ENCODE measurements around the gene ARHGAP4. TPM values are rescaled to one million over a fixed set of nuclear protein-coding genes. Genes with fewer than 3 reads are reported as not detected.

Gene ARHGAP4
- total RNA-seq, 1 experiment from 2014 or later = 1.9 TPM

GRCh38 chrX:153963546-153963945 is 37.5 kb upstream of the ARHGAP4 start:
- no peak for DNase-seq (ENCODE audit: low read depth)

DNA sequence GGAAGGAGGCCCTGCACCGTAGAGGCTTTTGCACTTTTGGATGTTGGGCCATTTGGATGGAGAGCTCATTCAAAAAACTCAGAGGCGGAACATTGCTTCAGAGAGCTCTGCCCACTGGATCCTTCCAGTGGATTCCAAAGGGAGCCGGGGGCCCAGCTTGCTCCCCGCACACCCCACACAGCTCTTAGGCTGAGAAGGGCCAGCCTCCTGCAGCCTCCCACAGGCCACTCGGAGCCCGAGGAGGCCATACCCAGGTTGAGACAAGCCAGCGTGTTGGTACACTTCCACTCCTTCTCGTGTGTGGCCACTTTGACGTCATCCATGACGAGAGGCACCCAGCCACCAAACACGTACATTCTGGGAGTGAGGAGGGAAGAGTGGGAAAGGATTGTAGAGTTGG is 35.2 kb upstream of the ARHGAP4 start:
- DNase-seq (ENCODE audit: low read depth) = no peak

DNA sequence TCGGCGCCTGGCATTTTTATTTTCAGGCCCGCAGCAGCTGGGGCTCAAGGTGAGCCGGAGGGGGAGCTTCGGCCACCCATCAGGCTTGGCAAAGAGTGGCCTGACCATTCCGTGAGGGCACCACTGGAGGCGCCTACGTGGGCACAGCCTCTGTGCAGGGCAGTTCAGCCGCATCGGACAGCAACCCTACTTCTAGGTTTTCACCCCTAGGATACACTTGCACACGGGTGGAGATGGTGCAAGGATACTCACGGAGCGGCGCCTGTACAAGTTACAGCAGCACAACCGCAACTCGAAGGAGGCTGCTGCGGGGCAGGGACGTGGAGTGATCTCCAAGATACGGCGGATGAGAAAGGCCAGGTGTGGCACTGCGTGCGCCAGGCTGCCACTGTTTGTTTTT is 34.7 kb upstream of the ARHGAP4 start:
- no peak for DNase-seq (ENCODE audit: low read depth)

- DNase-seq (ENCODE audit: low read depth) = no peak
Measured at GRCh38 chrX:153960077-153960476, 34.0 kb upstream of the ARHGAP4 start.

DNA sequence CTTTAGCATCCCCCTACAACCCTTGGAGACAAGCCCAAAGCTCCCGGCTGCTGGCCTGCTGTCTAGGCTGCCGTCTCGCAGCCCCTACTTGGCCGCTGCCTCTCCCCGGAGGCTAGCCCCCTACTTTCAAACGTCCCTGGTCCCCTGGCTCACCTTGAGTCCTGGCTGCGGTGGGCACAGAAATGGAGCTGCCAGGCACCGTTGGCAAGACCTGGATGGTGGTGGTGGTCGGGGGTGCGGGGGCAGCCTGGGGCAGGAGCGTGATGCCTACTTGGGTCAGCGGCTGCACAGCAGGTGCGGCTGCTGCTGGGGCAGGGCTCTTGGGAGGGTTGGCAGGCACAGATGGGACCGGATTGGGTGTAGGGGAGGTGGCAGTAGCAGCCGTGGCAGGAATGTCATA is 33.6 kb upstream of the ARHGAP4 start:
- DNase-seq (ENCODE audit: low read depth) = no peak

GRCh38 chrX:153958605-153959004 is 32.5 kb upstream of the ARHGAP4 start:
- DNase-seq (ENCODE audit: low read depth) = no peak

DNA sequence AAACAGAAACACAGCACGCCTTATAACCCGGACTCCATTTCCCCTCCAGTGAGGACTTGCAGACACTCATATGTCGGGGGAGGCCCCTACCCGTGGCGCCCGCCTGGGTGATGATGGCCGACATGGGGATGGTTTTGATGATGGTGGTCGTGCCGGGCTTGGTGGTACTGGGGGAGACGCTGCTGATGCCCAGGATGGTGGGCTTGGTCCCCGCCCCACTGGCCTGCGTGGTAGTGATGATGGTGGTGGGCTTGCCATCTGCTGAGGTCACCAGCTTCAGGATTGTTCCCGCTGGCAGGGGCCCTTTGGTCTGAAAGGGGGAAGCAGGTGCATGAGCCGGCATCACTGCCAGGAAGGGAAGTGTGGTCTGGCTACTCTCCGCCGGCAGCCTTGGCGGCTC is 31.2 kb upstream of the ARHGAP4 start:
- no peak for DNase-seq (ENCODE audit: low read depth)

GRCh38 chrX:153956044-153956907 is 30.2 kb upstream of the ARHGAP4 start:
- DNase-seq (ENCODE audit: low read depth) = no peak

GRCh38 chrX:153955228-153955732 is 29.2 kb upstream of the ARHGAP4 start:
- no peak for DNase-seq (ENCODE audit: low read depth)

DNA sequence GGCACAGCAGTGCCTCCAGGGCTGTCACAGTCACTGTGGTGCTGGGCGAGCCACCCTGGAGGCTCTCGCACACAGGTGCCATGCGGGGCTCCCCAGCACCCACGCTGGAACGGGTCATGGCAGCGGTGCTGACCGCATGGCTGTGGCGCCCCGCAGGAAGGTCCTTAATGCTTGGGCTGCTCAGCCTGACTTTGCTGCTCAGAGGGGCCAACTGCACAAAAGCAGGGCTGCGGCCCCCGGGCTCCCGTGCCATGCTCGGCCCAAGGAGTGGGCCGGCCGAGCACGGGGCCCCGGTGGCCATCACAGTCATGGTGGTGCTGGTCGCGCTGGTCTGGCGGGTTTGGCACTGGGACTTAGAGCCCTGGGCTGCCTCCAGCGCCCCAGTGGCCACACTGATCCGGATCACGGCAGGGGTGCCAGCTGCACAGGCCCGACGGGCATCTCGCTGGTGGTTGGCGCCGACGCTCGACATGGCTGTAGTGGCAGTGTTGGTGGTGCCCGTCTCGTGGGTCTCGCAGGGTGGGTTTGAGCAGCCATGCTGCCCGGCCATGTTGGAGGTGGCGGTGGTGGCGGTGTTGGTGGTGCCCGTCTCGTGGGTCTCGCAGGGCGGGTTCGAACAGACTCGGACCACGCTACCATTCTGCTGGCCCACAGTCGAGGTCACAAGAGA is 28.6 kb upstream of the ARHGAP4 start:
- no peak for DNase-seq (ENCODE audit: low read depth)

GRCh38 chrX:153953892-153954557 is 28.0 kb upstream of the ARHGAP4 start:
- DNase-seq (ENCODE audit: low read depth) = no peak

GRCh38 chrX:153953342-153953830 is 27.3 kb upstream of the ARHGAP4 start:
- peak; percentile 36 for DNase-seq (ENCODE audit: low read depth)

GRCh38 chrX:153952373-153953026 is 26.4 kb upstream of the ARHGAP4 start:
- DNase-seq (ENCODE audit: low read depth) = no peak

DNA sequence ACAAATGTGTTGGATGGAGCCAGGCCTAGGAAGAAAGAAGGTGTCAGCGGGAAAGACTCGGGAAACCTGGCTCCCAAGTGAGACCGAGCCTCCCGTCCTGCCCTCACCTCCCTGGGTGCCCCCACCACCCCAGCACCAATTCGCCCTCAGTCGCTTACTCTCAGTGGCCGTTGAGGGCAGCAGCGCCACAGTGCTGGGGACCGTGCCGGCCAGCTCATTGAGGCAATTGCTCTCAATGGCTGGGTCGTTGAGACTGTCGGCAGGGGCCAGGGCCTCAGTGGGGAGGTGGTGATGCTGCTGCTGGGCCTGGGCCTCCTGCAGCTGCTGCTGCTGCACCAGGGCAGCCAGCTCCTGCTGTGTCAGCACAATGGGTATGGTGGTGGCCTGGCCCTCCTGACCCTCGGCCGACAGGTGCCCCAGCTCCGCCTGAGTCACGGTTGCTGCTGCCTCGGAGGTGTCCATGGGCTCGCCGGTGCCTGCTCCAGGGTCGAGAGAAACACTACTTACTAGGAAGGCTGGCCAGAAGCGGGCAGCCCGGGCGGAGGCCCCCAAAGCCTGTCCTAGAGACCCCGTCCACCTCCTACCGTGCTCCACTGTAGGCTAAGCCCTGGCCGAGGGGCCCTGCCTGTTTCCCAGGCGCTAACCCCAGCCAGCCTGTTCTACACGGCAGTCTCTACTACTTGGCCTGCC is 25.8 kb upstream of the ARHGAP4 start:
- no peak for DNase-seq (ENCODE audit: low read depth)

DNA sequence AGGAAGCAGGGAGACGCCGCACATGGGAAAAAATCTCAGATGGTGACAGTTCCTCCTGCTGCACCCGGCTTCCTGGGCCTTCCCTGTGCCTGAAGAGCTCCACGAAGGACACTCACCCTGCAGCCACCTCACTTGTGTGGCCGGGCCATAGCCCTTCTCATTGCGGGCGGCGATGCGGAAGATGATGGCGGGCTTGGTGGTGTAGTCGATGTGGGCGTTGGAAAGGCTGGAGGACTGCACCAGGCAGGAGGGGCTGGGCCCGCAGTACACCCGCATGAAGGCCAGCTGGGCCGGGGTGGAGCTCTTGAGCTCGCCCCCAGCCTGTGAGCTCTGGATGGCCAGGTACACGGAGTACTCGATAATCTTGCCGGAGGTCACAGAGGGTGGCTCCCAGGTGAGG is 24.1 kb upstream of the ARHGAP4 start:
- DNase-seq (ENCODE audit: low read depth) = no peak

GRCh38 chrX:153948847-153949805 is 23.1 kb upstream of the ARHGAP4 start:
- no peak for DNase-seq (ENCODE audit: low read depth)

DNA sequence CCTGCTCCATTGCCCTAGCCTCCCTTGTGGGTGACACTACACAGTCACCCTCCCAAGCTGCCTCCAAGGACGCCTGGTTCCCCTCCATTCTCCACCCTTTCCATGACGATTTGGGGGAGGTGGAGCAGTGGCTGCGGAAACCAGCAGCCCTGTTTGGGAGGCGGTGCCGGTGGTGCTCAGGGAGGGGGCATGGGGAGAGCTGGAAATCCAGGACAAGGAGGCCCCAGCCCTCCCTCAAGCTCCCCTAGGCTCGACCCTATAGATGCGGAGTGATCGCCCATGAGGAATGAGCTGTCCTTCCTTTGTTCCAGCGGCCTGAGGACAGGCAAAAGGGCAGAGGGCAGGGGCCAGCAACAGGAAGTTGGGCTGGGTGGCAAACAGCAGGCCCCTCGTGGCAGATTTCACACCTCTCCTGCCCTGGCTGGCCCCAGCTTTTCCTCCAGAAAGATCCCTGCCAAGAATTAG is 22.0 kb upstream of the ARHGAP4 start:
- DNase-seq (ENCODE audit: low read depth) = no peak

- DNase-seq (ENCODE audit: low read depth) = peak; percentile 60
Measured at GRCh38 chrX:153947009-153947769, 21.1 kb upstream of the ARHGAP4 start.

Measured in RPMI7951 (cell line).